ENCODE measurements around the gene THOP1. TPM values are rescaled to one million over a fixed set of nuclear protein-coding genes. Genes with fewer than 3 reads are reported as not detected.

The THOP1 gene
- polyA plus RNA-seq, 3 donors = 13.4 to 17.6 (median 14.6) TPM

GRCh38 chr19:2739602-2740313 is 45.5 kb upstream of the THOP1 start, which contains the start of gene SLC39A3:
SLC39A3 (minus strand) TSS chr19:2740017; CDS start chr19:2737257, 2,760 bp downstream.
- 0% methylated on average over 44 of the region's 64 CpGs for WGBS (ENCODE audit: insufficient coverage)
- peaks cover 6 to 15% (median 13%) of the 10 kb centered on the region in 3 donors for H3K27me3 Mint-ChIP-seq (ENCODE audit: low read depth in 3 of 3)

More at GRCh38 chr19:2739602-2740313, 45.5 kb upstream of the THOP1 start, which contains the start of gene SLC39A3:
- Histone ChIP-seq H3K9me3 (replicated peaks in 1 of 2; ENCODE audit: control insufficient read depth in 1 of 2, insufficient read depth in 1 of 2, low read length in 2 of 2) (no peaks in the 10 kb centered on the region), H3K4me3 (replicated peaks in 1 of 3; ENCODE audit: low read depth in 2 of 3, low read length in 3 of 3) (peak within 1 kb of the TSS; percentile 81 to 93 (median 90)), H3K27ac (ENCODE audit: low read depth in 1 of 2, low read length in 2 of 2) (peak within 1 kb of the TSS in 1 of 2 donors; percentile 78), H3K4me1 (ENCODE audit: control insufficient read depth in 1 of 2, insufficient read depth in 2 of 2, low read length in 2 of 2) (peaks cover 15 to 26% of the 10 kb centered on the region in 2 donors), H2AFZ (ENCODE audit: insufficient read depth, low read depth, low read length, poor library complexity, severe bottlenecking) (peak within 1 kb of the TSS; percentile 95), H3K9ac (ENCODE audit: insufficient read depth, low read length, poor library complexity, severe bottlenecking) (peak within 1 kb of the TSS; percentile 84), H3K79me2 (ENCODE audit: insufficient read depth, low read length) (peaks cover 28% of the 10 kb centered on the region), H3K4me2 (replicated peaks; ENCODE audit: extremely low read depth, low read length, poor library complexity, severe bottlenecking) (peak within 1 kb of the TSS; percentile 99), H3K27me3 (ENCODE audit: control insufficient read depth in 2 of 2, insufficient read depth in 2 of 2, low read length in 2 of 2) (no peaks in the 10 kb centered on the region), H4K20me1 (ENCODE audit: insufficient read depth, low read length) (no peaks in the 10 kb centered on the region), H3K36me3 (replicated peaks in 1 of 2; ENCODE audit: control insufficient read depth in 1 of 2, insufficient read depth in 2 of 2, low read length in 2 of 2) (peaks cover 18 to 23% of the 10 kb centered on the region in 2 donors)
- intact Hi-C loops (cut with micrococcal nuclease) = loop anchor here in 1 of 2 donors (10.0 kb wide), 1 partner anchor 275 kb away; no protein-coding TSS in a partner anchor
- Mint-ChIP-seq H3K4me3 (peak within 1 kb of the TSS; percentile 78 to 82), H3K36me3 (peaks cover 22 to 25% of the 10 kb centered on the region in 2 donors), H3K9me3 (peaks cover 0 to 3% (median 1%) of the 10 kb centered on the region in 7 donors), H3K4me1 (peaks cover 27% of the 10 kb centered on the region), H3K27ac (peak within 1 kb of the TSS in 6 of 7 donors; percentile 37 to 77 (median 52))
- DNase-seq = peak; percentile 96 to 98 (median 97)
- no peak for TF ChIP-seq CTCF (IDR thresholded peaks at IDR 0.05)
